SK-N-SH treated with all-trans-retinoic acid at 6 μM for 48 hours (cell line): Measurements from ENCODE around the gene ANKRD62.

Experiments used
- ATAC-seq: fragments of 200-7000 bp; cut with Tn5 transposase; 3 replicates; pipeline ENCODE4 v1.9.1; 2020; ENCODE audit warnings: mild to moderate bottlenecking, moderate library complexity
- ARNTL ChIP-seq: fragments of 450-650 bp; formaldehyde crosslinking; IDR thresholded peaks from 2 replicates; pipeline ENCODE4 v1.5.0; 2020; ENCODE audit warnings: low read depth, mild to moderate bottlenecking, moderate library complexity, borderline replicate concordance
- BACH2 ChIP-seq: fragments of 250-450 bp; sonication (Bioruptor Pico); IDR thresholded peaks from 2 replicates; pipeline ENCODE4 v1.9.0; 2021; ENCODE audit warnings: mild to moderate bottlenecking, borderline replicate concordance
- CSDC2 ChIP-seq: fragments of 250-450 bp; sonication (Bioruptor Pico); IDR thresholded peaks from 2 replicates; pipeline ENCODE4 v1.5.0; 2020; ENCODE audit warnings: mild to moderate bottlenecking, moderate library complexity
- ESRRG ChIP-seq: fragments of 250-450 bp; sonication (Bioruptor Pico); IDR thresholded peaks from 2 replicates; pipeline ENCODE4 v1.6.1; 2021; ENCODE audit warnings: mild to moderate bottlenecking
- GLIS3 ChIP-seq: fragments of 250-450 bp; sonication (Bioruptor Pico); IDR thresholded peaks from 2 replicates; pipeline ENCODE4 v1.5.0; 2020; ENCODE audit warnings: mild to moderate bottlenecking, moderate library complexity
- ISL1 ChIP-seq: fragments of 250-450 bp; sonication (Bioruptor Pico); IDR thresholded peaks from 2 replicates; pipeline ENCODE4 v2.1.2; 2022; ENCODE audit warnings: mild to moderate bottlenecking, moderate library complexity
- OSR1 ChIP-seq: fragments of 250-450 bp; sonication (Bioruptor Pico); IDR thresholded peaks from 2 replicates; pipeline ENCODE4 v1.8.0; 2022; ENCODE audit warnings: moderate library complexity, mild to moderate bottlenecking, inconsistent platforms
- PPARA ChIP-seq: fragments of 250-450 bp; sonication (Bioruptor Pico); IDR thresholded peaks from 2 replicates; pipeline ENCODE4 v1.5.0; 2020; ENCODE audit warnings: mild to moderate bottlenecking, borderline replicate concordance
- RARB ChIP-seq: fragments of 250-450 bp; sonication (Bioruptor Pico); IDR thresholded peaks from 2 replicates; pipeline ENCODE4 v1.8.0; 2021; ENCODE audit warnings: mild to moderate bottlenecking, moderate library complexity
- SNAI2 ChIP-seq: fragments of 250-450 bp; sonication (Bioruptor Pico); IDR thresholded peaks from 2 replicates; pipeline ENCODE4 v1.5.0; 2020; ENCODE audit warnings: mild to moderate bottlenecking, moderate library complexity
- TCF4 ChIP-seq: fragments of 250-450 bp; sonication (Bioruptor Pico); IDR thresholded peaks from 2 replicates; pipeline ENCODE4 v1.8.0; 2021; ENCODE audit warnings: mild to moderate bottlenecking, moderate library complexity, borderline replicate concordance
- ZC3H10 ChIP-seq: fragments of 250-450 bp; sonication (Bioruptor Pico); IDR thresholded peaks from 2 replicates; pipeline ENCODE4 v1.5.1; 2021; ENCODE audit warnings: mild to moderate bottlenecking, moderate library complexity
- ZFP3 ChIP-seq: fragments of 250-450 bp; sonication (Bioruptor Pico); IDR thresholded peaks from 2 replicates; pipeline ENCODE4 v1.5.0; 2020; ENCODE audit warnings: mild to moderate bottlenecking, moderate library complexity
- ZFP30 ChIP-seq: fragments of 450-650 bp; formaldehyde crosslinking; IDR thresholded peaks from 2 replicates; pipeline ENCODE4 v1.5.0; 2022; ENCODE audit warnings: mild to moderate bottlenecking, moderate library complexity
- ZNF70 ChIP-seq: fragments of 450-650 bp; formaldehyde crosslinking; IDR thresholded peaks from 2 replicates; pipeline ENCODE4 v1.5.0; 2020; ENCODE audit warnings: mild to moderate bottlenecking, moderate library complexity
- ZNF8 ChIP-seq: fragments of 450-650 bp; formaldehyde crosslinking; IDR thresholded peaks from 2 replicates; pipeline ENCODE4 v1.5.0; 2020; ENCODE audit warnings: mild to moderate bottlenecking, moderate library complexity
- TF ChIP-seq, protein P1 (sequence below): fragments of 250-450 bp; sonication (Bioruptor Pico); IDR thresholded peaks from 2 replicates; pipeline ENCODE4 v1.5.0; 2020; ENCODE audit warnings: mild to moderate bottlenecking, moderate library complexity
- TF ChIP-seq, protein P2 (sequence below): fragments of 250-450 bp; sonication (Bioruptor Pico); IDR thresholded peaks from 2 replicates; pipeline ENCODE4 v1.5.1; 2020; ENCODE audit warnings: low read depth, mild to moderate bottlenecking, moderate library complexity
- TF ChIP-seq, protein P3 (sequence below): fragments of 250-450 bp; sonication (Bioruptor Pico); IDR thresholded peaks from 2 replicates; pipeline ENCODE4 v1.8.0; 2020; ENCODE audit warnings: mild to moderate bottlenecking, moderate library complexity, borderline replicate concordance
- TF ChIP-seq, protein P4 (sequence below): fragments of 250-450 bp; sonication (Bioruptor Pico); IDR thresholded peaks from 2 replicates; pipeline ENCODE4 v1.5.1; 2021; ENCODE audit warnings: mild to moderate bottlenecking, moderate library complexity

The ANKRD62 gene

DNA sequence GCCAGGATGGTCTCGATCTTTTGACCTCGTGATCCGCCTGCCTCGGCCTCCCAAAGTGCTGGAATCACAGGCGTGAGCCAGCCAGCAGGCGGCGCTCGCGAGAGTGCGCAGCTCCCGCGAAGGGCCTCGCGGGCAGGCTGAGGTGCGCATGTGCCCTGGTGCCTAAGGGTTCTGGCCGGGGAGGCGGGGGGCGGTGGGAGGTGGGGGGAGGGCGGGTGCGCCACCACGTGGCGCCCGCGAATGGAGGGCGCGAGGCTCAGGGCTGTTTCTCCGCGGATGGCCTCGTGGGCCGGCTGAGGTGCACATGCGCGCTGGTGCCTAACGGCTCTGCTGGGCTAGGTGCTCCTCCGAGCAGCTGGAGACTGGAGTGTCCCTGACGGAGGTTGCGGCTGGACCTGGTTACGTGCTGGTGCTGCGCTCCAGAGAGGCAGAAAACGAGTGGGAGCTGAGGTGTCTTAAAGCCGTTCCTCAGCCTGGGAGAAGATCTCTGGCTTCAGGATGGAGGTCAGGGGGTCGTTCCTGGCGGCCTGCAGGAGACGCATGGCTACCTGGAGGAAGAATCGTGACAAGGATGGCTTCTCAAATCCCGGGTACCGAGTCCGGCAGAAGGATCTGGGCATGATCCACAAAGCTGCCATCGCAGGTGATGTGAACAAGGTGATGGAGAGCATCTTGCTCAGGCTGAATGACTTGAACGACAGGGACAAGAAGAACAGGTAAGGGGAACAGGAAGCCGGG is at the start of gene ANKRD62:
Gene ANKRD62 (plus strand): TSS at position 324 of the 738 bp plus-strand sequence. CDS start 175 bp downstream, at position 499.
- no peak for ATAC-seq
- TF ChIP-seq ZFP30 (CRISPR knock-in tag) (no peak), BACH2 (CRISPR knock-in tag) (no peak), OSR1 (CRISPR knock-in tag) (no peak), ESRRG (no peak), PPARA (CRISPR knock-in tag) (no peak), CSDC2 (no peak), GLIS3 (CRISPR knock-in tag) (no peak), RARB (CRISPR knock-in tag) (no peak), ZNF8 (CRISPR knock-in tag) (no peak), TCF4 (no peak), ISL1 (CRISPR knock-in tag) (no peak), ZC3H10 (no peak)
- TF ChIP-seq, protein P1, sequence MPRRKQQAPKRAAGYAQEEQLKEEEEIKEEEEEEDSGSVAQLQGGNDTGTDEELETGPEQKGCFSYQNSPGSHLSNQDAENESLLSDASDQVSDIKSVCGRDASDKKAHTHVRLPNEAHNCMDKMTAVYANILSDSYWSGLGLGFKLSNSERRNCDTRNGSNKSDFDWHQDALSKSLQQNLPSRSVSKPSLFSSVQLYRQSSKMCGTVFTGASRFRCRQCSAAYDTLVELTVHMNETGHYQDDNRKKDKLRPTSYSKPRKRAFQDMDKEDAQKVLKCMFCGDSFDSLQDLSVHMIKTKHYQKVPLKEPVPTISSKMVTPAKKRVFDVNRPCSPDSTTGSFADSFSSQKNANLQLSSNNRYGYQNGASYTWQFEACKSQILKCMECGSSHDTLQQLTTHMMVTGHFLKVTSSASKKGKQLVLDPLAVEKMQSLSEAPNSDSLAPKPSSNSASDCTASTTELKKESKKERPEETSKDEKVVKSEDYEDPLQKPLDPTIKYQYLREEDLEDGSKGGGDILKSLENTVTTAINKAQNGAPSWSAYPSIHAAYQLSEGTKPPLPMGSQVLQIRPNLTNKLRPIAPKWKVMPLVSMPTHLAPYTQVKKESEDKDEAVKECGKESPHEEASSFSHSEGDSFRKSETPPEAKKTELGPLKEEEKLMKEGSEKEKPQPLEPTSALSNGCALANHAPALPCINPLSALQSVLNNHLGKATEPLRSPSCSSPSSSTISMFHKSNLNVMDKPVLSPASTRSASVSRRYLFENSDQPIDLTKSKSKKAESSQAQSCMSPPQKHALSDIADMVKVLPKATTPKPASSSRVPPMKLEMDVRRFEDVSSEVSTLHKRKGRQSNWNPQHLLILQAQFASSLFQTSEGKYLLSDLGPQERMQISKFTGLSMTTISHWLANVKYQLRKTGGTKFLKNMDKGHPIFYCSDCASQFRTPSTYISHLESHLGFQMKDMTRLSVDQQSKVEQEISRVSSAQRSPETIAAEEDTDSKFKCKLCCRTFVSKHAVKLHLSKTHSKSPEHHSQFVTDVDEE (CRISPR knock-in tag), result no peak
- TF ChIP-seq, protein P2, sequence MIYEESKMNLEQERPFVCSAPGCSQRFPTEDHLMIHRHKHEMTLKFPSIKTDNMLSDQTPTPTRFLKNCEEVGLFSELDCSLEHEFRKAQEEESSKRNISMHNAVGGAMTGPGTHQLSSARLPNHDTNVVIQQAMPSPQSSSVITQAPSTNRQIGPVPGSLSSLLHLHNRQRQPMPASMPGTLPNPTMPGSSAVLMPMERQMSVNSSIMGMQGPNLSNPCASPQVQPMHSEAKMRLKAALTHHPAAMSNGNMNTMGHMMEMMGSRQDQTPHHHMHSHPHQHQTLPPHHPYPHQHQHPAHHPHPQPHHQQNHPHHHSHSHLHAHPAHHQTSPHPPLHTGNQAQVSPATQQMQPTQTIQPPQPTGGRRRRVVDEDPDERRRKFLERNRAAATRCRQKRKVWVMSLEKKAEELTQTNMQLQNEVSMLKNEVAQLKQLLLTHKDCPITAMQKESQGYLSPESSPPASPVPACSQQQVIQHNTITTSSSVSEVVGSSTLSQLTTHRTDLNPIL (CRISPR knock-in tag), result no peak
- TF ChIP-seq, protein P3, sequence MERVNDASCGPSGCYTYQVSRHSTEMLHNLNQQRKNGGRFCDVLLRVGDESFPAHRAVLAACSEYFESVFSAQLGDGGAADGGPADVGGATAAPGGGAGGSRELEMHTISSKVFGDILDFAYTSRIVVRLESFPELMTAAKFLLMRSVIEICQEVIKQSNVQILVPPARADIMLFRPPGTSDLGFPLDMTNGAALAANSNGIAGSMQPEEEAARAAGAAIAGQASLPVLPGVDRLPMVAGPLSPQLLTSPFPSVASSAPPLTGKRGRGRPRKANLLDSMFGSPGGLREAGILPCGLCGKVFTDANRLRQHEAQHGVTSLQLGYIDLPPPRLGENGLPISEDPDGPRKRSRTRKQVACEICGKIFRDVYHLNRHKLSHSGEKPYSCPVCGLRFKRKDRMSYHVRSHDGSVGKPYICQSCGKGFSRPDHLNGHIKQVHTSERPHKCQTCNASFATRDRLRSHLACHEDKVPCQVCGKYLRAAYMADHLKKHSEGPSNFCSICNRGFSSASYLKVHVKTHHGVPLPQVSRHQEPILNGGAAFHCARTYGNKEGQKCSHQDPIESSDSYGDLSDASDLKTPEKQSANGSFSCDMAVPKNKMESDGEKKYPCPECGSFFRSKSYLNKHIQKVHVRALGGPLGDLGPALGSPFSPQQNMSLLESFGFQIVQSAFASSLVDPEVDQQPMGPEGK (CRISPR knock-in tag), result no peak

DNA sequence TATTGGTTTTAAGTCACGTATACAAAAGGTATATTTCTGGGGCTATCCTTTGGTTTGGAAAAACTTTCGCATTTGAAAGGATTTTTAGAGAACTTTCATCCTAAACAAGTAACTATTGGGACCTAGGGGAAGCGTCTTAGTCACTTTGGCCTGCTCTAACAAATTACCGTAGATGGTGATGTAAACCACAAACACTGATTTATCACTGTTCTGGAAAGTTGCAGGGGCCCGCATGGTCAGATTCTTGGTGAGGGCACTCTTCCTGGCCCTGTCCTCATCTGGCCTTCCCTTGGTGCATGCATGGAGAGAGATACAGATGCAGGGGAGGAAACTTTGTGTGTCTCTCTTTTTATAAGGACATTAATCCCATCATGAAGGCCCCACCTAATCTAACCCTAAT is 49.1 kb upstream of the ANKRD62 start:
- ATAC-seq, result no peak
- TF ChIP-seq PPARA (CRISPR knock-in tag) (no peak), ZFP3 (CRISPR knock-in tag) (no peak), SNAI2 (no peak), ZNF70 (CRISPR knock-in tag) (no peak), ISL1 (CRISPR knock-in tag) (no peak), ARNTL (CRISPR knock-in tag) (no peak), GLIS3 (CRISPR knock-in tag) (no peak), RARB (CRISPR knock-in tag) (no peak), BACH2 (CRISPR knock-in tag) (no peak), CSDC2 (no peak)
- TF ChIP-seq, protein P1 (CRISPR knock-in tag), result no peak
- TF ChIP-seq, protein P4, sequence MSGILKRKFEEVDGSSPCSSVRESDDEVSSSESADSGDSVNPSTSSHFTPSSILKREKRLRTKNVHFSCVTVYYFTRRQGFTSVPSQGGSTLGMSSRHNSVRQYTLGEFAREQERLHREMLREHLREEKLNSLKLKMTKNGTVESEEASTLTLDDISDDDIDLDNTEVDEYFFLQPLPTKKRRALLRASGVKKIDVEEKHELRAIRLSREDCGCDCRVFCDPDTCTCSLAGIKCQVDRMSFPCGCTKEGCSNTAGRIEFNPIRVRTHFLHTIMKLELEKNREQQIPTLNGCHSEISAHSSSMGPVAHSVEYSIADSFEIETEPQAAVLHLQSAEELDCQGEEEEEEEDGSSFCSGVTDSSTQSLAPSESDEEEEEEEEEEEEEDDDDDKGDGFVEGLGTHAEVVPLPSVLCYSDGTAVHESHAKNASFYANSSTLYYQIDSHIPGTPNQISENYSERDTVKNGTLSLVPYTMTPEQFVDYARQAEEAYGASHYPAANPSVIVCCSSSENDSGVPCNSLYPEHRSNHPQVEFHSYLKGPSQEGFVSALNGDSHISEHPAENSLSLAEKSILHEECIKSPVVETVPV, result no peak
